T1000 (cell line): ENCODE results near the gene MAPK8IP1.

Experiments used
- DNase-seq: peaks from one replicate; lab custom pipeline; 2025; ENCODE audit warnings: mixed read lengths; lab: John Stamatoyannopoulos, UW

MAPK8IP1 gene

GRCh38 chr11:45926536-45927331 lies 41.3 kb downstream of the MAPK8IP1 start:
- DNase-seq, result no peak

- no peak for DNase-seq
Observed at GRCh38 chr11:45927332-45927683, 41.9 kb downstream of the MAPK8IP1 start.

- DNase-seq, result no peak
Observed at GRCh38 chr11:45927684-45928413, 42.4 kb downstream of the MAPK8IP1 start.

- no peak for DNase-seq
Observed at GRCh38 chr11:45928535-45929215, 43.2 kb downstream of the MAPK8IP1 start.

GRCh38 chr11:45929486-45930030 lies 44.1 kb downstream of the MAPK8IP1 start:
- no peak for DNase-seq

- DNase-seq, result no peak
Observed at GRCh38 chr11:45930031-45930794, 44.8 kb downstream of the MAPK8IP1 start.

GRCh38 chr11:45930951-45931570 lies 45.6 kb downstream of the MAPK8IP1 start:
- no peak for DNase-seq

GRCh38 chr11:45931739-45932138 lies 46.3 kb downstream of the MAPK8IP1 start:
- no peak for DNase-seq

GRCh38 chr11:45932217-45932616 lies 46.8 kb downstream of the MAPK8IP1 start:
- no peak for DNase-seq

- no peak for DNase-seq
Observed at GRCh38 chr11:45933131-45933831, 47.8 kb downstream of the MAPK8IP1 start.

- no peak for DNase-seq
Observed at GRCh38 chr11:45933846-45934579, 48.6 kb downstream of the MAPK8IP1 start.

GRCh38 chr11:45934580-45935318 lies 49.3 kb downstream of the MAPK8IP1 start:
- no peak for DNase-seq

- DNase-seq, result no peak
Observed at GRCh38 chr11:45935349-45936064, 50.1 kb downstream of the MAPK8IP1 start.

GRCh38 chr11:45936511-45937054 lies 51.1 kb downstream of the MAPK8IP1 start:
- DNase-seq, result no peak

- no peak for DNase-seq
Observed at GRCh38 chr11:45937916-45938315, 52.5 kb downstream of the MAPK8IP1 start.

- no peak for DNase-seq
Observed at GRCh38 chr11:45939836-45940235, 54.4 kb downstream of the MAPK8IP1 start.

- no peak for DNase-seq
Observed at GRCh38 chr11:45941285-45941684, 55.8 kb downstream of the MAPK8IP1 start.

GRCh38 chr11:45942381-45942780 lies 56.9 kb downstream of the MAPK8IP1 start:
- no peak for DNase-seq
